HCT116 (cell line): ENCODE results near the gene FOXD3. TPM values are rescaled to one million over a fixed set of nuclear protein-coding genes. Genes with fewer than 3 reads are reported as not detected.

Source experiments
- ATAC-seq: fragments of 200-7000 bp; cut with Tn5 transposase; 2 replicates; pipeline ENCODE4 v1.9.1; 2020; ENCODE audit warnings: mild to moderate bottlenecking, moderate library complexity
- BruUV-seq: library from RNA; stranded (reverse); fragments of 400-500 nt; replicated peaks from 2 replicates; lab custom pipeline; 2021; lab: Mats Ljungman, UMichigan
- CTCF ChIA-PET: fragments of 300-600 bp; sonication (Branson Sonifier 250); formaldehyde crosslinking; loops from one replicate; lab custom pipeline; 2021; ENCODE audit warnings: antibody characterized with exemption; lab: Charles Lee
- POLR2A ChIA-PET: fragments of 300-600, 350-600 bp; sonication (Branson Sonifier 250); formaldehyde crosslinking; loops from one replicate; lab custom pipeline; 2021; ENCODE audit warnings: antibody characterized with exemption; lab: Charles Lee
- RAD21 ChIA-PET, 2 experiments: fragments of 300-600 bp; sonication (Branson Sonifier 250); formaldehyde crosslinking; loops; one replicate each; lab custom pipeline; 2023; ENCODE audit warnings: low total read pairs in 2 of 2; ENCODE audit not compliant: uncharacterized antibody in 2 of 2, unreplicated experiment in 2 of 2, low non-redundant PET in 1 of 2; lab: Charles Lee
- DNase-seq: peaks from one replicate; pipeline ENCODE4 v3.0.0-alpha.2; 2010; ENCODE audit warnings: low read depth, low spot score
- H2AFZ ChIP-seq: fragments of 200-600 bp; shearing (Covaris generic), sonication (generic); 2 replicates; pipeline ENCODE4 v1.6.1; 2017; ENCODE audit warnings: low read depth, mixed run types, mixed read lengths, antibody characterized with exemption, low read length; ENCODE audit not compliant: poor library complexity, severe bottlenecking
- H3K27ac ChIP-seq: 2 replicates; pipeline ENCODE4 v1.5.1; 2012; ENCODE audit warnings: low read depth, low read length
- H3K27me3 ChIP-seq: fragments of 200-600 bp; sonication (generic); 2 replicates; pipeline ENCODE4 v1.6.1; 2016; ENCODE audit warnings: mixed run types, low read length, mixed read lengths; ENCODE audit not compliant: insufficient read depth
- H3K36me3 ChIP-seq, 2 experiments: fragments of 200-500 bp in 1 of 2; fragments of 200-600 bp in 1 of 2; sonication (Bioruptor generic) in 1 of 2; sonication (generic) in 1 of 2; 2 replicates each; pipeline versions ENCODE4 v1.5.1 to v1.6.1; 2014 to 2016; ENCODE audit warnings: low read length in 2 of 2, inconsistent platforms in 1 of 2, mixed read lengths in 1 of 2, mixed run types in 1 of 2; ENCODE audit not compliant: insufficient read depth in 2 of 2, control insufficient read depth in 1 of 2
- H3K4me1 ChIP-seq, 2 experiments: fragments of 200-600 bp in 1 of 2; sonication (generic) in 1 of 2; 2 replicates each; pipeline versions ENCODE4 v1.5.1 to v1.6.1; 2012 to 2017; ENCODE audit warnings: low read length in 2 of 2, inconsistent platforms in 1 of 2, mild to moderate bottlenecking in 1 of 2, mixed read lengths in 1 of 2, mixed run types in 1 of 2, moderate library complexity in 1 of 2; ENCODE audit not compliant: insufficient read depth in 2 of 2, control insufficient read depth in 1 of 2
- H3K4me2 ChIP-seq: fragments of 200-600 bp; sonication (generic); 2 replicates; pipeline ENCODE4 v1.6.1; 2017; ENCODE audit warnings: mixed run types, low read length, mixed read lengths
- H3K4me3 ChIP-seq, 2 experiments: fragments of 200-600 bp in 1 of 2; sonication (generic) in 1 of 2; replicated peaks in 1 of 2; 2 replicates each; pipeline ENCODE4 v1.5.1; 2011 to 2016; ENCODE audit warnings: low read length in 2 of 2, control low read depth in 1 of 2, low read depth in 1 of 2, mild to moderate bottlenecking in 1 of 2, mixed read lengths in 1 of 2, mixed run types in 1 of 2
- H3K79me2 ChIP-seq: fragments of 200-600 bp; sonication (generic); 2 replicates; pipeline ENCODE4 v1.6.1; 2017; ENCODE audit warnings: mild to moderate bottlenecking, mixed run types, low read length, moderate library complexity, mixed read lengths; ENCODE audit not compliant: insufficient read depth
- H3K9ac ChIP-seq: fragments of 200-600 bp; sonication (generic); 2 replicates; pipeline ENCODE4 v1.6.1; 2016; ENCODE audit warnings: low read length, mixed read lengths
- H3K9me2 ChIP-seq: fragments of 200-600 bp; sonication (generic), shearing (Covaris generic); 2 replicates; pipeline ENCODE4 v1.6.1; 2017; ENCODE audit warnings: mixed run types, mild to moderate bottlenecking, moderate library complexity; ENCODE audit not compliant: insufficient read depth
- H3K9me3 ChIP-seq, 2 experiments: fragments of 200-500 bp in 1 of 2; fragments of 200-600 bp in 1 of 2; sonication (Bioruptor generic) in 1 of 2; sonication (generic) in 1 of 2; 2 replicates each; pipeline ENCODE4 v1.6.1; 2014 to 2017; ENCODE audit warnings: low read length in 2 of 2, mixed read lengths in 2 of 2, inconsistent platforms in 1 of 2, low read depth in 1 of 2, mild to moderate bottlenecking in 1 of 2, mixed run types in 1 of 2, moderate library complexity in 1 of 2; ENCODE audit not compliant: control insufficient read depth in 1 of 2, insufficient read depth in 1 of 2
- H4K20me1 ChIP-seq: fragments of 200-600 bp; sonication (generic), shearing (Covaris generic); 2 replicates; pipeline ENCODE4 v1.6.1; 2017; ENCODE audit warnings: mixed run types, mild to moderate bottlenecking, moderate library complexity; ENCODE audit not compliant: insufficient read depth
- JUND ChIP-seq: IDR thresholded peaks from 2 replicates; pipeline ENCODE4 v1.6.1; 2012
- POLR2A ChIP-seq: IDR thresholded peaks from 2 replicates; pipeline ENCODE4 v1.7.0; 2011; ENCODE audit warnings: borderline replicate concordance; ENCODE audit not compliant: insufficient read depth, insufficient read length; ENCODE audit errors: extremely low read depth
- SRF ChIP-seq: IDR thresholded peaks from 2 replicates; pipeline ENCODE4 v1.6.1; 2012; ENCODE audit warnings: low read depth
- TCF7L2 ChIP-seq: IDR thresholded peaks from 2 replicates; pipeline ENCODE4 v1.7.0; 2011; ENCODE audit warnings: borderline replicate concordance, inconsistent platforms; ENCODE audit not compliant: insufficient read depth, insufficient read length; ENCODE audit errors: extremely low read depth
- intact Hi-C: fragments of 100-400 bp; cut with micrococcal nuclease; formaldehyde crosslinking; loops from 2 replicates; pipeline ENCODE4 v1.10.0; 2022
- total RNA-seq: library from RNA; stranded (reverse); gene quantifications from one replicate; pipeline ENCODE4 v1.2.1, GENCODE V29; 2021; ENCODE audit not compliant: unreplicated experiment

Gene FOXD3
- total RNA-seq, 1 experiment from 2014 or later, result 0.17 TPM

DNA sequence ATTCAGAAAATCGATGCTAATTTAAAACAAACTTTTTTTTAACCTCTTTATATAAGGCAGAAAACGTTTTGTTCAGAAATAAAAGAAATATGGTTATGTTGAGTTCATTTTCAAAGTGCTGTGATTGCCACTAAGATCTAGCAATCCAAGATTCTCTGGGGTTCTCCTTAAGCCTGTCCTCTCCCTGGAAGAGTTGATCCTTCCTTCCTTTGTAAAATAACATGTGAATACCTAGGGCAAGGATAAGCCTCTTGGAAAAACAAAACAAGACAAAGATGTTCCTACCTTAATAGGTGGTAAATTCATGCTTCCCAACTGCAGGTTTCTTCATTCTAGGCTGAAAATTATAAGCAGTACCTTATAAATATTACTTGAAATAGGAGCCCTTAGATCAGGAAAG lies 18.0 kb upstream of the FOXD3 start:
- Histone ChIP-seq H3K27me3 (no peaks in the 10 kb centered on the region), H3K27ac (no peak overlapping the region), H3K4me2 (no peak overlapping the region), H3K9ac (no peak overlapping the region), H3K79me2 (no peaks in the 10 kb centered on the region), H3K9me2 (no peaks in the 10 kb centered on the region), H3K9me3 (no peaks in the 10 kb centered on the region), H4K20me1 (no peaks in the 10 kb centered on the region), H2AFZ (no peak overlapping the region), H3K4me3 (no peak overlapping the region), H3K36me3 (no peaks in the 10 kb centered on the region), H3K4me1 (no peaks in the 10 kb centered on the region)
- POLR2A ChIA-PET, result no interaction called here
- no peak for ATAC-seq
- DNase-seq, result no peak
- intact Hi-C loops, result no loop called here
- RAD21 ChIA-PET, result no interaction called here
- no TSS peak for BruUV-seq
- CTCF ChIA-PET, result no interaction called here
- TF ChIP-seq JUND, result no peak

DNA sequence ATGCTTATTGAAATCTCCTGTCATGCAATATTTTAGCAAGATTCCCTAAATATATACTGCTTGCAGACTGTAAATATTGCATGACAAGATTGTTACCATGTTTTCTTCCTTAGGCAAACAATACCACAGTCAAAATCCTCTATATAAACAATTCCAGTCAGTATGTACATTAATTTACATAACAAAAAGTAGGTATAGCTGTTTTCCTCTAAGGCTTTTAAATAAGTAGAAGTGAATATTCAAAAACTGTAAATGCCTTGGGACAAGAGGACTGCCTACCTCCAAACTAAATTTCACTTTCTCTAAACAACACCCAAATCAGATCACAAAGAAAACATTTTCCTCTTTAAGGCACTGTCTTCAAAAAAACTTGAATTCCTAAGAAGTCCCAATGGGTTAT lies 17.3 kb upstream of the FOXD3 start:
- H3K27ac ChIP-seq, result no peak overlapping the region
- BruUV-seq, result no TSS peak
- no peak overlapping the region for H2AFZ ChIP-seq
- H3K4me3 ChIP-seq, result no peak overlapping the region
- ChIA-PET RAD21 (no interaction called here), POLR2A (no interaction called here), CTCF (no interaction called here)
- no peaks in the 10 kb centered on the region for H3K27me3 ChIP-seq
- no peak for ATAC-seq
- no peaks in the 10 kb centered on the region for H3K9me3 ChIP-seq
- no peak overlapping the region for H3K4me2 ChIP-seq
- no peaks in the 10 kb centered on the region for H3K36me3 ChIP-seq
- intact Hi-C loops, result no loop called here
- no peaks in the 10 kb centered on the region for H3K79me2 ChIP-seq
- no peaks in the 10 kb centered on the region for H4K20me1 ChIP-seq
- no peak for DNase-seq
- no peak overlapping the region for H3K9ac ChIP-seq
- no peaks in the 10 kb centered on the region for H3K9me2 ChIP-seq
- H3K4me1 ChIP-seq, result no peaks in the 10 kb centered on the region
- no peak for TF ChIP-seq SRF
- TF ChIP-seq POLR2A, result no peak
- TF ChIP-seq TCF7L2, result no peak
